Liver (tissue), 3 donors: ENCODE results near the gene CD40.

Source experiments
- CTCF ChIP-seq: fragments of 150-350 bp; IDR thresholded peaks from 2 replicates; pipeline ENCODE4 v1.5.1; 2017; ENCODE audit warnings: improper control_type of control experiment, low read depth, low read length; ENCODE audit not compliant: missing input control
- HNF4G ChIP-seq: IDR thresholded peaks from 2 replicates; pipeline ENCODE4 v1.6.1; 2016; ENCODE audit warnings: antibody characterized with exemption
- MAX ChIP-seq: IDR thresholded peaks from 2 replicates; pipeline ENCODE4 v1.6.1; 2016; ENCODE audit warnings: antibody characterized with exemption
- donor health status: healthy.
- donor health status: healthy.

GRCh38 chr20:46077642-46078305, 40.3 kb upstream of the CD40 start:
- TF ChIP-seq MAX, result no peak
- no peak for TF ChIP-seq CTCF
- TF ChIP-seq HNF4G, result no peak
